Epithelial cell of esophagus (primary cell): ENCODE results near the gene CAMK1D.
"Not testable (repeated sequence)": the region's sequence is repeated elsewhere in the genome, so short reads cannot be mapped to it uniquely, and the experiment has no call there.

Experiments
- DNase-seq: peaks from one replicate; pipeline ENCODE4 v3.0.0; 2010; ENCODE audit warnings: low read depth
- H3K4me3 ChIP-seq: 2 replicates; pipeline ENCODE4 v1.5.1; 2011; ENCODE audit warnings: mild to moderate bottlenecking, low read length, control low read depth
- TF ChIP-seq, protein P1 (sequence below): IDR thresholded peaks from 2 replicates; pipeline ENCODE4 v1.5.1; 2011; ENCODE audit warnings: low read depth, mild to moderate bottlenecking, low read length, control low read depth, inconsistent platforms; ENCODE audit not compliant: insufficient read depth; ENCODE audit errors: missing control alignments

The CAMK1D gene

DNA sequence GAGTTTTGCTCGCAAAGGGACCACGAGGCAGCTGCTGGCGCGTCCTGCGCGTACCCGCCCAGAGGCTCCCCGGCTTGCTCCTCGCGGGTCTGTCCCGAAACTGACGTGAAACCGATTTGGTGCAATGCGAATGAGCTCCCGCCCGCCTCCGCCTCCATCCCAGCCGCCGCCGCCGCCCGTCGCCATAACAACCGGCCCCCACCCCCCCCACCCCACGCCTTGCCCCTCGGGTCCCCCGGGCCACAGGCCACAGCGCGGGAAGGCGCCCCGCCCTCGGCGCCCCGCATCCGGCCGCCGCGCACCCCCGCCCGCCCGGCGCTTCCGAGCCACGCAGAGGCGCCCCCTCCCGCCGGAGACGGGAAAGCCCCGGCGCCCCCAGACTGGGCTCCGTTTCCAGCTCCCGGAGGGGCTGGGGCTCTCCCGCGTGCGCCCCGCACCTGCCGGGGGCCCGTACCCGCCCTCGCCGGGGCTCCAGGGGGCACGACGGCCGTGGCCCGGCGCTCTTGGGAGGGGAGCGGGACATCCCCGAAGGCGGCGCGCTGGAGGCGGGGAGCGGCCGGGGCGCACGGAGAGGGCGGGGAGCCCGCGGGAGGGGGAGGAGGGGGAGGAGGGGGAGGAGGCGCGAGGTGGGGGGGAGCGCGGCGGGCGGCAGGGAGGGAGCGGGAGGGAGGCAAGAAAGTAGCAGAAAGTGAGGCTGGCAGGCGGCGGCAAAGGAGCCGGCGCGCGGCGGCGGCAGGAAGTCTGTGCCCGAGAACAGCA is at the start of gene CAMK1D:
CAMK1D (plus strand) TSS at position 678 of the 759 bp plus-strand sequence.
- peak within 1 kb of the TSS; percentile 62 for H3K4me3 ChIP-seq
- TF ChIP-seq, protein P1, sequence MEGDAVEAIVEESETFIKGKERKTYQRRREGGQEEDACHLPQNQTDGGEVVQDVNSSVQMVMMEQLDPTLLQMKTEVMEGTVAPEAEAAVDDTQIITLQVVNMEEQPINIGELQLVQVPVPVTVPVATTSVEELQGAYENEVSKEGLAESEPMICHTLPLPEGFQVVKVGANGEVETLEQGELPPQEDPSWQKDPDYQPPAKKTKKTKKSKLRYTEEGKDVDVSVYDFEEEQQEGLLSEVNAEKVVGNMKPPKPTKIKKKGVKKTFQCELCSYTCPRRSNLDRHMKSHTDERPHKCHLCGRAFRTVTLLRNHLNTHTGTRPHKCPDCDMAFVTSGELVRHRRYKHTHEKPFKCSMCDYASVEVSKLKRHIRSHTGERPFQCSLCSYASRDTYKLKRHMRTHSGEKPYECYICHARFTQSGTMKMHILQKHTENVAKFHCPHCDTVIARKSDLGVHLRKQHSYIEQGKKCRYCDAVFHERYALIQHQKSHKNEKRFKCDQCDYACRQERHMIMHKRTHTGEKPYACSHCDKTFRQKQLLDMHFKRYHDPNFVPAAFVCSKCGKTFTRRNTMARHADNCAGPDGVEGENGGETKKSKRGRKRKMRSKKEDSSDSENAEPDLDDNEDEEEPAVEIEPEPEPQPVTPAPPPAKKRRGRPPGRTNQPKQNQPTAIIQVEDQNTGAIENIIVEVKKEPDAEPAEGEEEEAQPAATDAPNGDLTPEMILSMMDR, result peak; percentile 7
- DNase-seq, result peak; percentile 72

GRCh38 chr10:12301036-12301435 is 48.3 kb upstream of the CAMK1D start:
- not testable (repeated sequence) for DNase-seq, H3K4me3 ChIP-seq

DNA sequence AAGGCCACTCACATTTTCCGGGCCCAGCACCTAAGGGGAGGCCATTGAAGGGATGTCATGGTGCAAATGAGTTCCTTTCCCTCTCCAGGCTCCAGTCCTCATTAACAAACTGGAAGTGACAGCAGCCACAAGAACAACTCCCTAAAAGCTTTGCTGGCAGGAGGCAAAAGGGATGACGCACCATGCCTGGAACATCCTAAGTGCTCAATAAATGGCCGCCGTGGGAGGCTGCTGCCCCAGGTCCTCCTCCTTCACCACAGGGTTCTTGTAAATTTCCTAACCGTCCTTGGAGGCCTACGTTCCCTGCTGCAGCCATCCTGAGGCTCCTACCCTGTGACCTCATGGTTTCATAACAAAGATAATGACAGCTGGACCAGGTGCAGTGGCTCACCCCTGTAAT is 41.3 kb upstream of the CAMK1D start:
- TF ChIP-seq, protein P1, result no peak
- H3K4me3 ChIP-seq, result no peak overlapping the region
- no peak for DNase-seq

- DNase-seq, result no peak
- TF ChIP-seq, protein P1, result no peak
- H3K4me3 ChIP-seq, result no peak overlapping the region
Observed at GRCh38 chr10:12308736-12309375, 40.5 kb upstream of the CAMK1D start.

DNA sequence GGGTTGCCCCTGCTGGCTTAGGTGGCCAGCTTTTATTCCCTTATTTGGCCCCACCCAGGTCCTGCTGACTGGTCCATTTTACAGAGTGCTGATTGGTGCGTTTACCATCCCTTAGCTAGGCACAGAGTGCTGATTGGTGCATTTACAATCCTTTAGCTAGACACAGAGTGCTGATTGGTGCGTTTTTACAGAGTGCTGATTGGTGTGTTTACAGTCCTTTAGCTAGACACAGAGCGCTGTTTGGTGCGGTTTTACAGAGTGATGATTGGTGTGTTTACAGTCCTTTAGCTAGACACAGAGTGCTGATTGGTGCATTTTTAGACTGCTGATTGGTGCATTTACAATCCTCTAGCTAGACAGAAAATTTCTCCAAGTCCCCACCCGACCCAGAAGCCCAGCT is 39.6 kb upstream of the CAMK1D start:
- not testable (repeated sequence) for DNase-seq, H3K4me3 ChIP-seq

DNA sequence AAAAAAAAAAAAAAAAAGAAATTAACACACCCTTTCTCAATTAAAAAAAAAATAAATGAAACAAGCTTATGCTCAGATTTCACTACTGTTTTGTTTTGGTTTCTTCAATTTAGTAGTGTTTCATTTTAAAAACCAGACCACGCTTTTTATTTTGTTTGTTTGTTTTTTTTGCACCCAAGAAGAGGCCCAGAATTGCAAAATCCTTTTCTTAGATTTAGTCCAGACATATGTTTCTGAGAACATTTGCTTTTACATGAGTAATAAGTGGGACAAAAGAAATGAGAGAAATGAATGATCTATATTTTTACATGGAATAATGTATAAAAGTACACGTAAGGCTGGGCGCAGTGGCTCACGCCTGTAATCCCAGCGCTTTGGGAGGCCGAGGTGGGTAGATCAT is 34.5 kb upstream of the CAMK1D start:
- TF ChIP-seq, protein P1, result no peak
- no peak for DNase-seq
- H3K4me3 ChIP-seq, result no peak overlapping the region

GRCh38 chr10:12319076-12319475 is 30.3 kb upstream of the CAMK1D start:
- H3K4me3 ChIP-seq, result no peak overlapping the region
- TF ChIP-seq, protein P1, result no peak
- DNase-seq, result no peak

DNA sequence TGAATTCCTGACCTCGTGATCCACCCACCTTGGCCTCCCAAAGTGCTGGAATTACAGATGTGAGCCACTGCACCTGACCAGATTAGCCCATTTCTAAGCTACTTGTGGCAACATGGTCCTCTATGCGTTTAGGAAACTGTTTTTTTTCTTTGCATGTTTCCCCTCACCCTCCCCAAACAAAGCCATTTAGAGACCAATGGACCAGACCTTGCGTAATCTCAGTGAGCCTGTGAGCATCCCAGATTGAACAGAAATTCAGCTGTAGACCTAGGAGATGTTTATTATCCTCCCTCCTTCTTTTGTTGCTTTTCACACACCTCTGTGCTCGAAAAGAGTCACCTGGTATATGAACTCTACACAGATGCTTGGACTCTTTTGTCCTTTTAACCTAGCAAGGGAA is 28.5 kb upstream of the CAMK1D start:
- no peak for DNase-seq
- H3K4me3 ChIP-seq, result no peak overlapping the region
- TF ChIP-seq, protein P1, result no peak
